ENCODE measurements around the gene VSTM5. TPM values are rescaled to one million over a fixed set of nuclear protein-coding genes. Genes with fewer than 3 reads are reported as not detected.
"Not testable (repeated sequence)": the region's sequence is repeated elsewhere in the genome, so short reads cannot be mapped to it uniquely, and the experiment has no call there.

VSTM5 gene
- not detected in 2 replicates for total RNA-seq

GRCh38 chr11:93850594-93851018, at the start of gene VSTM5:
Gene VSTM5, minus strand, starts transcription at chr11:93850618. Its CDS starts 116 bp downstream, at chr11:93850502.
- intact Hi-C loops (cut with micrococcal nuclease), result no loop called here

- intact Hi-C loops (cut with micrococcal nuclease), result loop anchor here (1.0 kb wide), 1 partner anchor 609 kb away; no protein-coding TSS in a partner anchor
These were observed 44.9 kb upstream of the VSTM5 start for GRCh38 chr11:93895106-93895862.

GRCh38 chr11:93890391-93891051, 40.1 kb upstream of the VSTM5 start:
- intact Hi-C loops (cut with micrococcal nuclease), result no loop called here

GRCh38 chr11:93887111-93887510, 36.7 kb upstream of the VSTM5 start:
- intact Hi-C loops (cut with micrococcal nuclease), result no loop called here

- intact Hi-C loops (cut with micrococcal nuclease), result not testable (repeated sequence)
These were observed 28.7 kb upstream of the VSTM5 start for GRCh38 chr11:93879114-93879513.

GRCh38 chr11:93875637-93876036, 25.2 kb upstream of the VSTM5 start:
- intact Hi-C loops (cut with micrococcal nuclease), result no loop called here

- intact Hi-C loops (cut with micrococcal nuclease), result no loop called here
These were observed 21.1 kb upstream of the VSTM5 start for GRCh38 chr11:93871526-93871925.

GRCh38 chr11:93870616-93871015, 20.2 kb upstream of the VSTM5 start:
- intact Hi-C loops (cut with micrococcal nuclease), result no loop called here

GRCh38 chr11:93869830-93870229, 19.4 kb upstream of the VSTM5 start:
- intact Hi-C loops (cut with micrococcal nuclease), result no loop called here

GRCh38 chr11:93868404-93868803, 18.0 kb upstream of the VSTM5 start:
- intact Hi-C loops (cut with micrococcal nuclease), result not testable (repeated sequence)

GRCh38 chr11:93861808-93862207, 11.4 kb upstream of the VSTM5 start:
- intact Hi-C loops (cut with micrococcal nuclease), result no loop called here

- intact Hi-C loops (cut with micrococcal nuclease), result no loop called here
These were observed 7.8 kb upstream of the VSTM5 start for GRCh38 chr11:93858121-93858775.

- intact Hi-C loops (cut with micrococcal nuclease), result no loop called here
These were observed 7.1 kb upstream of the VSTM5 start for GRCh38 chr11:93857413-93858120.

GRCh38 chr11:93852242-93852641, 1.8 kb upstream of the VSTM5 start:
- intact Hi-C loops (cut with micrococcal nuclease), result no loop called here

GRCh38 chr11:93849751-93850593, 446 bp downstream of the VSTM5 start:
- intact Hi-C loops (cut with micrococcal nuclease), result no loop called here

GRCh38 chr11:93849201-93849600, 1.2 kb downstream of the VSTM5 start:
- intact Hi-C loops (cut with micrococcal nuclease), result no loop called here

- intact Hi-C loops (cut with micrococcal nuclease), result no loop called here
These were observed 4.0 kb downstream of the VSTM5 start for GRCh38 chr11:93846411-93846810.

- intact Hi-C loops (cut with micrococcal nuclease), result no loop called here
These were observed 5.0 kb downstream of the VSTM5 start for GRCh38 chr11:93845181-93846092.

- intact Hi-C loops (cut with micrococcal nuclease), result no loop called here
These were observed 5.8 kb downstream of the VSTM5 start for GRCh38 chr11:93844568-93844967.

GRCh38 chr11:93843906-93844305, 6.5 kb downstream of the VSTM5 start:
- intact Hi-C loops (cut with micrococcal nuclease), result no loop called here

All from T-helper 1 cell treated with Interleukin-12 subunit alpha and Interleukin-12 subunit beta and Interleukin-4 antibody, amounts not matched to agents 30 ng/mL and 1 ng/mL, for 36 hours (primary cell).